GM12878 (cell line): ENCODE data around the gene MACROD2. TPM values are rescaled to one million over a fixed set of nuclear protein-coding genes. Genes with fewer than 3 reads are reported as not detected.

ENCODE experiments used
- ATAC-seq: fragments of 200-7000 bp; cut with Tn5 transposase; 3 replicates; pipeline ENCODE4 v1.9.1; 2020; ENCODE audit warnings: mild to moderate bottlenecking, moderate library complexity
- BruUV-seq: library from RNA; stranded (reverse); fragments of 400-500 nt; replicated peaks from 2 replicates; lab custom pipeline; 2021; lab: Mats Ljungman, UMichigan
- CTCF ChIA-PET: fragments of 300-600 bp; sonication (Branson Sonifier 250); formaldehyde crosslinking; extraction: SDS; loops from one replicate; lab custom pipeline; 2021; ENCODE audit warnings: inconsistent platforms; lab: Yijun Ruan, JAX
- POLR2A ChIA-PET: fragments of 350-600 bp; formaldehyde crosslinking; extraction: SDS; loops from one replicate; lab custom pipeline; 2021; ENCODE audit warnings: inconsistent platforms; lab: Charles Lee
- RAD21 ChIA-PET: fragments of 300-600 bp; sonication (Branson Sonifier 250); formaldehyde crosslinking; loops from one replicate; lab custom pipeline; 2023; ENCODE audit warnings: antibody characterized with exemption; ENCODE audit not compliant: unreplicated experiment; lab: Charles Lee
- SMC1A ChIA-PET: fragments of 300-600 bp; sonication (Branson Sonifier 250); formaldehyde crosslinking; loops from one replicate; lab custom pipeline; 2023; ENCODE audit not compliant: unreplicated experiment, uncharacterized antibody; lab: Charles Lee
- DNase-seq: peaks from one replicate; pipeline ENCODE4 v3.0.0-alpha.2; 2011; ENCODE audit warnings: low read depth, low spot score
- FAIRE-seq: peaks from 3 replicates; lab custom pipeline; 2011; peaks lifted over from hg19 to GRCh38; lab: Jason Lieb, UNC
- H2AFZ ChIP-seq: 2 replicates; pipeline ENCODE4 v1.6.0; 2011; ENCODE audit warnings: low read depth, low read length, control low read depth; ENCODE audit not compliant: control insufficient read depth
- H3K27ac ChIP-seq: 2 replicates; pipeline ENCODE4 v1.5.1; 2011; ENCODE audit warnings: control low read depth; ENCODE audit not compliant: control insufficient read depth, insufficient read depth
- H3K27me3 ChIP-seq, 2 experiments: replicated peaks in 1 of 2; 2 replicates each; pipeline versions ENCODE4 v1.6.0 to v1.6.1; 2011; ENCODE audit warnings: low read length in 1 of 2; ENCODE audit not compliant: control insufficient read depth in 2 of 2, insufficient read depth in 2 of 2
- H3K36me3 ChIP-seq, 2 experiments: 2 replicates each; pipeline ENCODE4 v1.5.1; 2011; ENCODE audit warnings: low read length in 1 of 2; ENCODE audit not compliant: control insufficient read depth in 2 of 2, insufficient read depth in 2 of 2
- H3K4me1 ChIP-seq: 2 replicates; pipeline ENCODE4 v1.6.1; 2011; ENCODE audit warnings: mild to moderate bottlenecking, low read length, moderate library complexity, mixed read lengths; ENCODE audit not compliant: control insufficient read depth, insufficient read depth
- H3K4me2 ChIP-seq: 2 replicates; pipeline ENCODE4 v1.6.0; 2011; ENCODE audit warnings: control low read depth; ENCODE audit not compliant: control insufficient read depth, insufficient read depth
- H3K4me3 ChIP-seq: fragments of 200-600 bp; sonication (generic); 2 replicates; pipeline ENCODE4 v1.5.1; 2016
- H3K79me2 ChIP-seq: 2 replicates; pipeline ENCODE4 v1.6.0; 2011; ENCODE audit warnings: low read length; ENCODE audit not compliant: control insufficient read depth, insufficient read depth
- H3K9ac ChIP-seq: 2 replicates; pipeline ENCODE4 v1.8.0; 2011; ENCODE audit warnings: low read length, control low read depth, mixed read lengths; ENCODE audit not compliant: control insufficient read depth, insufficient read depth
- H3K9me3 ChIP-seq: replicated peaks from 3 replicates; pipeline ENCODE4 v1.5.1; 2011; ENCODE audit warnings: mild to moderate bottlenecking, low read length; ENCODE audit not compliant: control insufficient read depth, insufficient read depth
- H4K20me1 ChIP-seq: 2 replicates; pipeline ENCODE4 v1.6.0; 2011; ENCODE audit not compliant: control insufficient read depth, insufficient read depth
- CHD2 ChIP-seq: IDR thresholded peaks from 2 replicates; pipeline ENCODE4 v1.6.1; 2011; ENCODE audit warnings: low read depth, low read length, improper control_type of control experiment, borderline replicate concordance
- CREM ChIP-seq: IDR thresholded peaks from 2 replicates; pipeline ENCODE4 v1.6.1; 2014; ENCODE audit warnings: antibody characterized with exemption, low read depth
- HDAC2 ChIP-seq: fragments of 200-600 bp; sonication (generic); IDR thresholded peaks from 2 replicates; pipeline ENCODE4 v1.6.1; 2017
- IKZF2 ChIP-seq, 2 experiments: fragments of 450-650 bp; IDR thresholded peaks; 2 replicates each; pipeline ENCODE4 v1.6.1; 2017; ENCODE audit warnings: mild to moderate bottlenecking in 2 of 2, moderate library complexity in 2 of 2
- JUNB ChIP-seq: IDR thresholded peaks from 2 replicates; pipeline ENCODE4 v1.6.1; 2016; ENCODE audit warnings: antibody characterized with exemption, mild to moderate bottlenecking
- NFYB ChIP-seq: IDR thresholded peaks from 2 replicates; pipeline ENCODE4 v1.6.1; 2011; ENCODE audit warnings: low read depth, mild to moderate bottlenecking, low read length, improper control_type of control experiment, moderate library complexity; ENCODE audit not compliant: insufficient read depth
- SKIL ChIP-seq: fragments of 450-650 bp; IDR thresholded peaks from 2 replicates; pipeline ENCODE4 v1.6.1; 2017; ENCODE audit warnings: mild to moderate bottlenecking, low read depth, inconsistent platforms; ENCODE audit not compliant: poor library complexity, severe bottlenecking
- SMAD1 ChIP-seq: fragments of 450-650 bp; IDR thresholded peaks from 2 replicates; pipeline ENCODE4 v1.6.1; 2018; ENCODE audit warnings: mild to moderate bottlenecking, low read depth; ENCODE audit not compliant: partially characterized antibody
- WGBS: methylation state at CpG from one replicate; pipeline ENCODE4 v1.1.6; 2016; ENCODE audit warnings: low lambda C conversion rate; ENCODE audit not compliant: insufficient replicate concordance, insufficient coverage; ENCODE audit errors: missing lambda C conversion rate; 5-methylcytosine and 5-hydroxymethylcytosine counted together
- in situ Hi-C: fragments of 300-500 bp; cut with MboI; formaldehyde crosslinking; loops from 9 replicates; pipeline ENCODE4 v1.14.3; 2018; ENCODE audit warnings: mixed read lengths
- intact Hi-C: fragments of 100-400 bp; cut with micrococcal nuclease; formaldehyde crosslinking; loops from one replicate; pipeline ENCODE4 v1.14.2; 2022; ENCODE audit not compliant: unreplicated experiment
- polyA plus RNA-seq, 11 experiments: library from polyadenylated mRNA; depleted of rRNA in 4 of 11; unstranded in 6 of 11; stranded (reverse) in 5 of 11; fragments of >200 nt; fragmentation: Nextera tagmentation in 4 of 11; fragmentation: Illumina TruSeq in 1 of 11; extraction: Ambion mirVana in 4 of 11; extraction: Trizol in 1 of 11; gene quantifications; 1 replicate in 1 of 11; 2 replicates in 10 of 11; pipeline versions ENCODE4 v1.2.1 to v1.2.3, GENCODE V29; 2011 to 2016; ENCODE audit warnings: inconsistent platforms in 2 of 11, missing spikeins in 2 of 11, low read depth in 1 of 11
- total RNA-seq, 4 experiments: library from RNA; depleted of rRNA in 3 of 4; stranded (reverse); fragments of >200 nt in 3 of 4; fragmentation: Illumina TruSeq in 1 of 4; extraction: Trizol in 1 of 4; gene quantifications; 2 replicates each; pipeline versions ENCODE4 v1.2.1 to v1.2.3, GENCODE V29; 2013 to 2021
- TF ChIP-seq, protein P1 (sequence below): fragments of 450-650 bp; IDR thresholded peaks from 2 replicates; pipeline ENCODE4 v1.6.1; 2016; ENCODE audit warnings: mild to moderate bottlenecking

MACROD2 gene
- total and polyA plus RNA-seq, 10 of the 15 experiments (the other 5 are each of a cell fraction or from before 2014, with no cell fraction given) = 1.1 to 21.5 (median 2.2) TPM

DNA sequence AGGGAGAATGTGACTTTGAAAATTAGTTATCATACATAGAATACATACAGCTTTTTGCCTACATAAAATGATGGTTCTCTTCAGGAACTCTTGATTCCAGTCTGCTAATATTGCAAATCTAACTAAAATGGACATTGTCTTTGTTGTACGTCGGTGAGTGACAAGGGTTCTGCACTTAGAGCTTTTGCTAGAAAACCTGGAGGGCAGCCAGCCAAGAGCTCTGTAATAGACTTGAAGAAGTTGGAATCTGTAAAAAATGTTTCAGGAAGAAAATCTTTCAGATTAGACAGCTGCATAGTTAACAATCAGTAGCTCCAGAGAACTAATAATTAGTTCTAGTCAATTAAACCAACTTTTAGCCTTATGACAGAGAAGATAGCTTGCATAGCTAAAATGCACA is 203.8 kb downstream of the MACROD2 start:
- H3K4me1 ChIP-seq = no peaks in the 10 kb centered on the region
- H3K36me3 ChIP-seq = no peaks in the 10 kb centered on the region
- ChIA-PET POLR2A (no interaction called here), SMC1A (no interaction called here), RAD21 (no interaction called here), CTCF (interaction anchor here (0.9 kb wide), 1 partner anchor 10 kb away, joined by 3 read pairs; no protein-coding TSS in a partner anchor)
- TF ChIP-seq CREM (no peak), HDAC2 (no peak), IKZF2 (IDR thresholded peaks at IDR 0.05) (no peak), NFYB (no peak), SMAD1 (no peak), CHD2 (no peak), JUNB (no peak), SKIL (no peak)
- TF ChIP-seq, protein P1, sequence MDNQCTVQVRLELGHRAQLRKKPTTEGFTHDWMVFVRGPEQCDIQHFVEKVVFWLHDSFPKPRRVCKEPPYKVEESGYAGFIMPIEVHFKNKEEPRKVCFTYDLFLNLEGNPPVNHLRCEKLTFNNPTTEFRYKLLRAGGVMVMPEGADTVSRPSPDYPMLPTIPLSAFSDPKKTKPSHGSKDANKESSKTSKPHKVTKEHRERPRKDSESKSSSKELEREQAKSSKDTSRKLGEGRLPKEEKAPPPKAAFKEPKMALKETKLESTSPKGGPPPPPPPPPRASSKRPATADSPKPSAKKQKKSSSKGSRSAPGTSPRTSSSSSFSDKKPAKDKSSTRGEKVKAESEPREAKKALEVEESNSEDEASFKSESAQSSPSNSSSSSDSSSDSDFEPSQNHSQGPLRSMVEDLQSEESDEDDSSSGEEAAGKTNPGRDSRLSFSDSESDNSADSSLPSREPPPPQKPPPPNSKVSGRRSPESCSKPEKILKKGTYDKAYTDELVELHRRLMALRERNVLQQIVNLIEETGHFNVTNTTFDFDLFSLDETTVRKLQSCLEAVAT = no peak
- H3K9ac ChIP-seq = no peak overlapping the region
- in situ Hi-C loops (no loop called here), intact Hi-C loops (no loop called here)
- no peaks in the 10 kb centered on the region for H3K79me2 ChIP-seq
- no peaks in the 10 kb centered on the region for H4K20me1 ChIP-seq
- no TSS peak for BruUV-seq
- H3K27ac ChIP-seq = no peak overlapping the region
- no peaks in the 10 kb centered on the region for H3K9me3 ChIP-seq
- H3K4me3 ChIP-seq = no peak overlapping the region
- H3K4me2 ChIP-seq = no peak overlapping the region
- H3K27me3 ChIP-seq = no peaks in the 10 kb centered on the region
- ATAC-seq = no peak
- no peak for FAIRE-seq
- 88% methylated on average over 2 of the region's 2 CpGs for WGBS
- DNase-seq = no peak
- no peak overlapping the region for H2AFZ ChIP-seq
